HTR-8/SVneo (cell line): ENCODE data around the gene AGAP3.

Source experiments
- DNase-seq: peaks from one replicate; pipeline ENCODE4 v3.0.0; 2011; ENCODE audit warnings: low spot score, mixed read lengths; ENCODE audit not compliant: insufficient read length
- FAIRE-seq: peaks from 2 replicates; lab custom pipeline; 2011; peaks lifted over from hg19 to GRCh38; lab: Jason Lieb, UNC

AGAP3 gene

GRCh38 chr7:151175793-151176311, 89.6 kb downstream of the AGAP3 start:
- DNase-seq (no peak), FAIRE-seq (no peak)

- no peak for DNase-seq
Measured at GRCh38 chr7:151176401-151176800, 90.1 kb downstream of the AGAP3 start.

GRCh38 chr7:151177310-151177709, 91.0 kb downstream of the AGAP3 start:
- FAIRE-seq, result no peak
- DNase-seq, result no peak

More at GRCh38 chr7:151176401-151176800, 90.1 kb downstream of the AGAP3 start:
- no peak for FAIRE-seq

GRCh38 chr7:151178236-151178635, 92.0 kb downstream of the AGAP3 start:
- DNase-seq, result no peak
- no peak for FAIRE-seq

- DNase-seq (no peak), FAIRE-seq (no peak)
Measured at GRCh38 chr7:151178831-151179230, 92.6 kb downstream of the AGAP3 start.

- DNase-seq (no peak), FAIRE-seq (no peak)
Measured at GRCh38 chr7:151179287-151179860, 93.1 kb downstream of the AGAP3 start.

GRCh38 chr7:151179946-151180345, 93.7 kb downstream of the AGAP3 start:
- DNase-seq (no peak), FAIRE-seq (no peak)

GRCh38 chr7:151181011-151181431, 94.7 kb downstream of the AGAP3 start:
- FAIRE-seq (no peak), DNase-seq (no peak)

GRCh38 chr7:151185762-151186639, 99.7 kb downstream of the AGAP3 start:
- DNase-seq (no peak), FAIRE-seq (no peak)

GRCh38 chr7:151186640-151187408, 100.5 kb downstream of the AGAP3 start, which contains the start of gene ASB10:
Gene ASB10 (minus strand): TSS chr7:151187250. CDS start chr7:151187130, 120 bp downstream.
- DNase-seq, result no peak
- FAIRE-seq, result no peak

- FAIRE-seq (no peak), DNase-seq (no peak)
Measured at GRCh38 chr7:151187409-151188251, 101.4 kb downstream of the AGAP3 start.

- no peak for FAIRE-seq
- no peak for DNase-seq
Measured at GRCh38 chr7:151188252-151188542, 101.9 kb downstream of the AGAP3 start.

- DNase-seq (no peak), FAIRE-seq (no peak)
Measured at GRCh38 chr7:151189038-151189437, 102.8 kb downstream of the AGAP3 start.

GRCh38 chr7:151191544-151191943, 105.3 kb downstream of the AGAP3 start:
- DNase-seq, result no peak
- FAIRE-seq, result no peak

- DNase-seq (no peak), FAIRE-seq (no peak)
Measured at GRCh38 chr7:151192002-151192539, 105.8 kb downstream of the AGAP3 start.

- FAIRE-seq (no peak), DNase-seq (no peak)
Measured at GRCh38 chr7:151193203-151193978, 107.1 kb downstream of the AGAP3 start.
